CD4-positive, alpha-beta T cell treated with Interferon gamma for 1 hour (primary cell): ENCODE data around the gene TMEM232.
"Not testable (repeated sequence)": the region's sequence is repeated elsewhere in the genome, so short reads cannot be mapped to it uniquely, and the experiment has no call there.

ENCODE experiments used
- DNase-seq: peaks from one replicate; pipeline ENCODE4 v3.0.0-alpha.2; 2020

Gene TMEM232

DNA sequence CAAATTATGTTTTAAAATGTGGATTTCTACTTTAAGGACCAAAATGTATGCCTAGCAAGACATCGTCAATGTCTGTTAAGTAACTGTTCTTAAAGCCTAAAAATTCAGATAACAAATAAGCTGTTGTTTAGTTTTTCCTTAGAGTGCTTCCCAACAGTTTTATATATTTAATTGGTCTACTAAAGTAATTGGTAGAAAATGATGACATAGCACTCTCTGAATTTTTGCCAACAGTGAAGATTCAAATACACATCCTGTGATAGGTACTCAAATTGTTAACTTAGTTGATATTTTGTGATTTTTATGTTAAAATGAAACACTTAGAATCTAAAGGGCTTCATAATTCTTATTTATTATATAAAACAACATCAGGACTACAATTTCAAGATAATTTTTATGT, 107.5 kb downstream of the TMEM232 start:
- no peak for DNase-seq

DNA sequence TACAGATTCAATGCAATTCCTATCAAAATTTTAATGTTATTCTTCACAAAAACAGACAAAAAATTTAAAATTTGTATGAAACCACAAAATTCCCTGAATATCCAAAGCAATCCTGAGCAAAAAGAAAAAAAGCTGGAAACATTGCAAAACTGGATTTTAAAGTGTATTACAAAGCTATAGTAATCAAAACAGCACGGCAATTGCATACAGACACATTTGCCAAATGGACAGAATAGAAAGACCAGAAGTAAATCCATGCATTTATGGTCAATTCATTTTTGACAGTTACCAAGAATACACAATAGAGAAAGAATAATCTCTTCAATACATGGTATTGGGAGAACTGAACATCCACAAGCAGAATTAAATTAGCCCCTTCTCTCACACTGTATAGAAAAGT, 110.5 kb downstream of the TMEM232 start:
- DNase-seq: no peak

DNA sequence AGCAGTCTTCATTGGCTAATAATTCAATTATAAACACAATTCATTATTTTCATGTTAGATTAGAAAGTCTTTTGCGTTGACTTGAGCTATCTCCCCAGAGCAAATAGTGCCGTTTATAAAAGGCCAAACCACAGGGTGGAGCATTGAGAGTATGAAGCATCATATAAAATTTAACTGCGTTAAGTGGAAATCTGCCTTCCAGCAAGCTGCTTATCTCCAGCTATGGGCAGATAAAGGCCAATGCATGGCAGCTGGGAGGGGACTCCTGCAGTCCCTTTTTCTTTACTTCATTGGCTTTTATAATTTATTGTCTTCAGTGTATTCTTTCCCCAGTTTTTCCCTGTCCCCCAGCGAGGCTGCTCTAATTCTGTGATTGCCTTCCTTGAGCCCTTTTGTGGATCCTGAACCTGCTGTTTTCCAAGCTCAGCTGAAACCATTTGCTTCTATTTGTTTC, 113.7 kb downstream of the TMEM232 start:
- DNase-seq: no peak

DNA sequence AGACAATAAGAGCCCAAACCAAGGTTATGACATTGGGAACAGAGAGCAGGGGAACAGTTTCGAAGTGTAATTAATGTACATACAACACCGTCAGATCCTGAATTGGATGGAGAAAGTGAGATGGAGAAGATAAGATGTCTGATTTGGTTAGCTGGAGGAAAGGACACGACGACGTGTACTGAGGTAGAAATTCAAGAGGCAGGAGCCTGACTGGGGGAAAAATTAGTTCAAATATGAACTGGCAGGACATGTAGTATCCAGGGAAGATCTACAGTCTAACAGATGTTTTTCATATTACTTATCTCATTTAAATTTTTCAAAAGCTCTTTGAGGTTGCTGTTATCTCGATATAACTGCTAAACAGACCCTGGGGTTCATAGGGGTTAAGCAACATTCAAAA, 114.7 kb downstream of the TMEM232 start:
- DNase-seq: no peak

DNA sequence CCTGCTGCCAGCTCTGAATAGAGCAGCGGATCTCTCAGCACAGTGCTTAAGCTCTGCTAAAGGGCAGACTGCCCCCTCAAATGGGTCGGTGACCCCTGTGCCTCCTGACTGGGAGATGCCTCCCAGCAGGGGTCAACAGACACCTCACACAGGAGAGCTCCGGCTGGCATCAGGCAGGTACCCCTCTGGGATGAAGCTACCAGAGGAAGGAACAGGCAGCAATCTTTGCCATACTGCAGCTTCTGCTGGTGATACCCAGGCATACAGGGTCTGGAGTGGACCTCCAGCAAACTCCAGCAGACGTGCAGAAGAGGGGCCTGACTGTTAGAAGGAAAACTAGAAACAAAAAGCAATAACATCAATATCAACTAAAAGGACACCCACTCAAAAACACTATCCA, 131.6 kb downstream of the TMEM232 start:
- DNase-seq: no peak

DNA sequence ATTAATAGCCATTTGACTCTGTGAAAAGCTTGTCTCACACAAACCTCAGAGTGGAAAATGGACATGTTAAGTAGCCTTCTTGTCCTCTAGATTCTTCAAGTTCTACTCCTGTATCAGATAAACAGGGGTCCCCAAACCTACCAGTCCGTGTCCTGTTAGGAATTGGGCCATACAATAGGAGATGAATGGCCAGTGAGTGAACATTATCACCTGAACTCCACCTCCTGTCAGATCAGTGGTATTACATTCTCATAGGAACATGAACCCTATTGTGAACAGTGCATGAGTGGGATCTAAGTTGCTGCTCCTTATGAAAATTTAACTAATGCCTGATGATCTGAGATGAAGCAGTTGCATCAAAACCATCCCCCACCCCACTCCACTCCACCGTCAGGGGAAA, 136.3 kb downstream of the TMEM232 start:
- no peak for DNase-seq

DNA sequence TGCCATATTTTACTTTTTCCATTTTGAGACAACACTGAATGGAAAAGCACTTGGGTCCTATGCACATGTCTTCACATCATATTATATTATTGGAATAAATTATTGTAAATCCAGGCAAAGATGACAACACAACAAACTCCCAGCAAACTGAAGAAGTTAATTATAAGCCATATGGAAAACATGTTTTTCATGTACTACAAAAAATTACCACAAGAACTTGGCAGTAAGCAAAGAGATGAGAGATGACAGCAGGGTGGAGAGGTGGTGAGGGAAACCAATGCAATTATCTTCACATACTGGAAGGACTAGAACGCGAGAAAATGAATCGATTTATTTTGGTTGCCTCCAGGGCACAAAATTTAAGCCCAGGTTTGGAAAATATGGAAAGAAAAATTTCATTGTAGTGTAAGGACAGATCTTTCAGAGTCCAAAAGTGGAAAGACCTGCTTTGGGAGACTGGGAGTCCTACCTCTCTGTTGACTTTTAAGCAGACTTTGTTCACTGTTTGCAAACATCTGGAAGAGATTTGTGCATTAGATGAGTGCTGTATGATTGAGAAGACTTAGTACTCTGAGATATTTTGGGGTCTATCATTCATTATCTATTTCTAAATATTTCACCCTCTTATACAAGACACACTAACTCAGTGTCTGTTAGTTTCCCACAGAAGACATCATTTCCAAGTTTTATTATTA, 138.0 kb downstream of the TMEM232 start:
- DNase-seq: no peak

DNA sequence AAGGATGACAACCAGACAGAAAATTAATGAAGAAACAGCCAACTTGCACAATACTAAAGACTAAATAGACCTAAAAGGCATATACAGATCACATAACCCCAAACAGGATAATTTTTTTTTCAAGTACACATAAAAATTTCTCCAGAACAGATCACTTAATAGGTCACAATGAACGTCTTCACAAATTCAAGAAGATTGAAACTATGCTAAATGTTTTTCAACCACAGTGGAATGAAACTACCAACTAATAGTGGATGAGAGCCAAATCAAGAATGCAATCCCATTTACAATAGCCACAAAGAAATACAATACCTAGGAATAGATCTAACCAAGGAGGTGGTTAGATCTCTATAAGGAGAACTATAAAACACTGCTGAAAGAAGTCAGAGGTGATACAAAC, 145.8 kb downstream of the TMEM232 start:
- no peak for DNase-seq

DNA sequence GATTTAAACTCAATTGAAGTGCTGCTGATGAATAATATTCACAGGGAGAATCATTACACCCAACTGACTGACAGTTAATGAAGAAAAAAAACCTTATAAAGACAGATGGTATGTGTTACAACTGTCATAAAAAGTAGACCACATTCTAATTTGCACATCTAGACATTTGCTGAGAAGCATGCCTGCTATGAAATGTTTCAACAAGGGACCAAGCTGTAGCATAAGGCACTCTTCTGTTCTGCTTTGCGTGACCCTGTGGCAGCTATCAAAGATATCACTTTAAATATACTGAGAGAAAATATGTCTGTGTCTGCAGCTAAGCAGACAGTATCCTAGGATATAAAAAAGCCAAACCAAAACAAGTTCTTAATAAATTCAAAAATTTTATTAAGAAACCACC, 153.7 kb downstream of the TMEM232 start:
- DNase-seq: no peak

DNA sequence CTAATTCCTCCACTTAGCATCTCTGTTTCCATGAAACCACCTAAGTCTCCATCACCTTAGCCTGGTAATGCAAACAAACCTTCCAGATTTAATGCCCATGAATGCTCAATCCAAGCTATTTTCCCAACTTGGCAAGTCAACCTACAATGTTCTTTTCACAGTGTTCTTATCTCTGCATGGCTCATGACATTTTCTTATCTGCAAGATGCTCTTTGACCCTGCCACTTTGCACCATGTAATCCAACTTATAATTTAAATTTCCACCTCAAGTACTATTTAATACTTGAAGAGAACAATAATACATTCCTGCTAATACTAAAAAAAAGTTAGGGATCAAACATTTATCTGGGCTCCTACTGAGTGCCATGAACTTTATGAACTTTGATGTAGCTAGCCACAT, 164.3 kb downstream of the TMEM232 start:
- no peak for DNase-seq

DNA sequence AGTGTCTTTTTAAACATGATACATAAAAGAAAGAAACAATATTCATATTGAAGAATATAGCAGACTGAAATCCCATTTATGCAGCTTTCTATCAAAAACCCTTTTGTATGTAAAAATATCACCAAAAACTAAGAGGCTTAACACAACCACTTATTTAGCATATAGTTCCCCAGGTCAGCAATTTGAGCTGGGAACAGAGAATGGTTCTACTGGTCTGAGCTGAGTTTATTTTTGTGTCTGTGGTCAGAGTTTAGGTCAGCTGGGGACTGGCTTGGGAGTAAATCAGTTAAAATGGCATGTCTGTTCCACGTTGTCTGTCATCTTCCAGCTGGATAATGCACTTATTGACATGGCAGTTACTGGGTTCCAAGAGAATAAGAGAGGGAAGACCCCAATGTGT, 165.0 kb downstream of the TMEM232 start:
- no peak for DNase-seq

DNA sequence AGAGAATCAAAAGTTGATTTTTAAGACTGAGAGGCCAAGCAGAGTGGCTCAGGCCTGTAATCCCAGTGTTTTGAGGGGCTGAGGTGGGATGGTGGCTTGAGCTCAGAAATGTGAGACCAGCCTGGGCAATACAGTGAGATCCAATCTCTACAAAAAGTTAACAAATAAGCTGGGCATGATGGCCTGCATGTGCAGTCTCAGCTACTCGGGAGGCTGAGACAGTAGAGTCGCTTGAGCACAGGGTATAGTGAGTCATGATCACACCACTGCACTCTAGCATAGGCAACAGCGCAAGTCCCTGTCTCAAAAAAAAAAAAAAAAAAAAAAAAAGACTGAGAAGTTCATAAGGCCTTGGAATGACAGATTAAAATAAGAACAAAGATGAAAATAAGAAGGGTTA, 177.2 kb downstream of the TMEM232 start:
- DNase-seq: no peak

DNA sequence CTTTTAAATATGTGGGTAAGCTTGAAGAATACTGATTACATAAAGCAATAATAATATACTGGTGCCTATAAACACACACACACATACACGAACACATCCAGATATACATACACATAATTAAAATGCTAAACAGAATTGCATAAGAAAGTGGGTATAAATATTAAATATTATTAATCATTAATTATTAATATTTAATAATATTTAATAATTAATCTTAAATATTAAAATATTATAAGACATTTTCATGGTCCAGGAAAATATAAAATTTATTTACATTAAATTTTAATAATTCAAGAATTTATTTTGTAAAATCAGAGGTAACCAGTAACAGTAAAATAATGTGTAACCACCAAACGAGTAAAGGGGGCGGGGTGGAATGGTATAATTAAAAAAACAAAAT, 178.3 kb downstream of the TMEM232 start:
- no peak for DNase-seq

DNA sequence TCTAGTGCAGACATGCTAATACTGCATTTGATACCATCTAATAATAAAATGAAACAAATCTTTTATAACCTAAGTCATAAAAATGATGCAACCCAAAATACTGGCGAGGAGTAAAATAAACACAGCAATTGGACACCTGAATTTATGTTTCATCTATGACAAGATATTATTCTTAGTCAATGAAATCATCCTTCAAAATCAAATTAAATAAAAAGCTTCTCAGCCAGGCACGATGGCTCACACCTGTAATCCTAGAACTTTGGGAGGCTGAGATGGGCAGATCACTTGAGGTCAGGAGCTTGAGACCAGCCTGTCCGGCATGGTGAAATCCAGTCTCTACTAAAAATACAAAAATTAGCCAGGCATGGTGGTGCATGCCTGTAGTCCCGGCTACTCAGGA, 179.0 kb downstream of the TMEM232 start:
- DNase-seq: no peak

DNA sequence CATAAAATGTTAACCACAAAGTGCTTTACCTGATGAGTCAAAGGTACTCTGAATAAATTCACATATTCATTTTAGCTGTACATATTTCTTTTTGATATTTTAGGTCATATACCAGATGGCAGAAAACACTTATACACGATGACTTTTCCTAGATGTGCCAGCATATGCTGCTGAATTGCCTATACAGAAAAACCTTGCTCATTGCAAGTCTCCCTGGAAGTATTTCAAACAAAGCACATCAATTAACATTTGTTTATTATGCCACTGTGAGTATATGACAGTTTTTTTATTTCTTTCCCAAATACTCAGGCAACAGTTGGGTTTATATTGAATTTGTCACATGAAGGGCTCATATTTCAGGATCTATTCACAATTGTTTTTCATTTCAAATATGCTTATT, 180.8 kb downstream of the TMEM232 start:
- no peak for DNase-seq

DNA sequence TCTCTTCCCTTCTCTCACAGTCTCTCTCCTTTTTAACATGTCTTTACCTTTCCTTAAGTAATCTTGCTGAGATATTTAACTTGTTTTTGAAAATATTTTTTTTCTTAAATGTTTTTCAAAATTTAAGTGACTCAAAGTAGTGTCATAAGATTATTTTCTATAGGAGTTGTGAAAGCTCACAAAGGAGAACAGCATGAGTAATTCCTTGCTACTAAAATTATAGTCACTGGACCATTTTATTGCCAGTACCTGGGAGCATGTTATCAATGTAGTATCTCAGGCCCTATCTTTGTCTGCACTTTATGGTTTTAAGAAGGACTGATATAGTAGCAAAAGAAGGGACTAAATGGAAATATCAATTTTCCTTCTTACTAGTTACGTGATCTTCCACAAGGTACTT, 181.9 kb downstream of the TMEM232 start:
- no peak for DNase-seq

DNA sequence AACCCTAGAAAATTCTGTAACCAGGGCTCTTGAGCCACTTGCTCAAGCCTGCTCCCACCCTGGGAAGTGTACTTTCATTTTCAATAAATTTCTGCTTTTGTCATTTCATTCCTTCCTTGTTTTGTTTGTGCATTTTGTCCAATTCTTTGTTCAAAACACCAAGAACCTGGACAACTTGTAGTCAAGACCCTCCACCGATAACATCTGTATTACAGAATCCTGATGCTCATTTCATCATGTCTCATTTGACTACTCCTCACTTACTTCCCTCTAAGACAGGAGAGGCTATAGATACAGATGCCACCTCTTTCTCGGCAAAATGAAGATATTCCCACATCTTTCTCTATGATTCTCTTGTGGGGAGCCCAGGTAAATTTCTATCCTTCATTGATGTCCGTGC, 183.5 kb downstream of the TMEM232 start:
- DNase-seq: no peak

DNA sequence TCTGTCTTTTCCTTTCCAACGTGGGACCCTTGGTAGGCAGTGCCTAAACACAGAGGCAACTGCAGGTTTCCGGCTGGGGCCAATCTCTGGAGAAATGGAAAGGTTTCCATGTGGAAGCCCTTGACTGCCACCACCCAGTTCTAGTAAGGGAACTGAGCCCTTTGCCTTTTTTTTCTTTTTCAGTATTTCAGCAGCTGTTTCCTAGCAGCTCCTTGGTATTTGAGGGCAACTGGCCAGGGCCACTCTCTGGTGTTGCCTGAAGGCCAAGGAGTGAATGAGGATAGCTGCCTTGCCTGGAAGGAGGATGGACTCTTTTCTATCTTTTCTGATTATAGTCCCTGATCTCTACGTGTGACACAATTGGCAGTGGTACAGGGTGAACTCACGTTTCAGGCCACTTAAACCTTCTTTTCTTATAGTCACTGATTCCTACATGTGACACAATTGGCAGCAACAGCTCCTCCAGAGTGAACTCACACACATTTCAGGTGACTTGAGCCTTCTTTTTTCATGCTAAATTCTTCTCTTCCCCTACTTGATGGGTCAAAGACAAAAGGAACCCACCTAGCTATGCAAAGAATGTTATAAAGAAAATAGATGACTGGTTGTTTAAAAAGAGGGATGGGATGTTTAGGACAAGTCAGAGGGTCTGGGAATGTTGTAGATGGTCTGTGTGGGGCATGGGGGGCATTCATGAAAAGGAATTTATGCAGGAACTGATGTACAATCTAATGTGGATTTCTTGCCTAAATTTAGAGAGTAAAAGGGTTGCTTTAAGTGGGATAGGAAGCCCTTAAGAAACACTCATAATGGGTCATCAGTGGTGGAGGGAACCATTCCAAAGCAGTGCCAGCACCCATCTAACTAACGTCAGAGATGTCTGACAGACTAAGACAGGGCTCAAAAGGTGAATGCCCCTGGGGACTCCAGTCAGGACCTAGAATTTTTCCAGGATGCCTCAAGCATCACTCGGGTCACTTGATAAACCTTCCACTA, 190.1 kb downstream of the TMEM232 start:
- no peak for DNase-seq

DNA sequence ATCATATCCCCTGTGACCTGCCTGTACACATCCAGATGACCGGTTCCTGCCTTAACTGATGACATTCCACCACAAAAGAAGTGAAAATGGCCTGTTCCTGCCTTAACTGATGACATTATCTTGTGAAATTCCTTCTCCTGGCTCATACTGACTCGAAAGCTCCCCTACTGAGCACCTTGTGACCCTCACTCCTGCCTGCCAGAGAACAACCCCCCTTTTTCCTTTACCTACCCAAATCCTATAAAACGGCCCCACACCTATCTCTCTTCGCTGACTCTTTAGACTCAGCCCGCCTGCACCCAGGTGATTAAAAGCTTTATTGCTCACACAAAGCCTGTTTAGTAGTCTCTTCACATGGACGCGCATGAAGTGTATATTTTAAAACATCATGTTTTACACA, 191.3 kb downstream of the TMEM232 start:
- DNase-seq: not testable (repeated sequence)

DNA sequence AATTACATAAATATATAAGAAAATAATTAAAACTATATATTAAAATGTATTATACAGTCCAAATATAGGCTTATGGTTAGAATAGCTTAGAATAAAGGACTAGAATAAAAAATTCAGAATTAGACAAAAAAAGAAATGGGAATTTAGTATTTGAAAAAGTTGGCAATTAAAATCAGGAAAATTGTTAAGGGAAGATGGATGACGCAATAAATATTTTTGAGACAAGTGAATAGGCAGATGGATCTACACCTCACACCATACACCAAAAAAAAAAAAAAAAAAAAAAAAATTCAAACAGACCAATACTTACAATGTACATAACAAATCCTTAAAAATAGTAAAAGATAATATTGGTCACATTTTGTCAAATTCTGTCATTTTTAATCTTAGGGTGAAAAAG, 200.7 kb downstream of the TMEM232 start:
- DNase-seq: no peak

DNA sequence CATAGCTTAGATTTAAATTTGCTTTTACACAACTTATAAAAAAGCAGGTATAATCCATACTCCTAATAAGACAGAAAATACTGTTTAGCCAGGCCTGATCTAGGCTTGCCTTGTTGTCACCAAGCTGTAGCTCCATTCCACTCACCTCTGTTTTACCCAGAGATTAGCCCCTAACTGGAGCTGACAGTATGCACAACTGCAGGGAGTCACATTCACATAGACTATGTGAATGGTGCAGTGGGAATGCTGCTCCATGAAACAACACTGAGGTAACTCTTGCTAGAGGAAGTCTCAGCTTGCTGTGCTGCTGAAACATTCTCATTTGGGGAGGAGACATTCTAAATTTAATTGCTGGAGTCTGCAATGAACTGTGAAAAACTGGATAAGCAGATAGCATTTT, 209.1 kb downstream of the TMEM232 start:
- no peak for DNase-seq

DNA sequence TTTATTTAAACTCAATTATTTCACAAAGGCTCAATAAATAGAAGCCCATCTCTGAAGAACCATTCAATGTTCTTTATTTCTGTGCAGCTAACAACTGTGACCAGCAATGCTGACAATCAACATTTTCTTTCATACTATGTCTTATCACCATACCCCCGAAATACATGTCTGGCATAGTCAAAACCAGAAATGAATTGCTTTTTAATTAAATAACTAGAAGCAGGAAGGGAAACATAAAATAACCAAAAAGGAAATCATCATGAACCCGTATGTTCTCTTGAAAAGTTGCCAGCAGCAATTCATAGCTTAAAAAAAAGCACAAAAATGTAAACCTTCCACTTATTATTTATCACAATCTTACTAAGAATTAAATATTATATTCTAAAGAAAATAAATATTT, 212.4 kb downstream of the TMEM232 start:
- DNase-seq: no peak

DNA sequence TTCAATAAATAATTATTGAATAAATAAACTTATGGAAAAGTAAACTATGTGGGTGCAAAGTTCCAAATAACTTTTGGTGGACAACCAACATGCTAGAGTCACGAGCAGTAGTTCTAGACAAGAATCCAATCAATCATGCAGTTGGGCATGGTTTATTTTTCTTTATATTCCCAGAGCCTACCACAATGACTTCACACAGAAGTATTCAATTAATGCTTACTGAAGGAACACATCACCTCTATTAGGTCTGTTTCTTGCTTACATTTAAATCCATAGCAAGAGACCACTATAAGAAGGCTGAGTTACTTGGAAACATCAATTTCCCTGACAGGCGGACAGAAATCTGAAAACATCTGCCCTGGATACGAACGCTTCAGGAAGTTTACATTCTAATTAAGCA, 214.2 kb downstream of the TMEM232 start:
- DNase-seq: no peak

DNA sequence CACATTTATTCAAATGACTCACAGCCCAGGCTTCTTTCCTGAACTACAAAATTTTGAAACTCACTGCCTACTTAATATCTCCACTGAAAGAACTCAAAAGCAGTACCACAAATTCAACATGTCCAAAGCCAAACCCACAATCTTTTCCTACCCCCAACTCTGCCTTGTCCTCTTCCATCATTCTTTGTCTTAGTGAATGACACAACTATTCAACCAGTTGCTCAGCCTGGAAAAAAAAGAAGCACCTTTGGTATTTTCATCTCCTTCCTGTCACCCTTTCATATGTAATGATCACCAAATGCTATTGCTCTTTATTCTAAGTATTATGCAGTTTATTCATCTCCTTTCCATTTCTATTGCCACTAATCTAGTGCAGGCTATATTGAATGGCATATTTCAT, 216.3 kb downstream of the TMEM232 start:
- no peak for DNase-seq
